Neural progenitor cell (in vitro differentiated cells): ENCODE results near the gene ACSM5. TPM values are rescaled to one million over a fixed set of nuclear protein-coding genes. Genes with fewer than 3 reads are reported as not detected.
"Not testable (repeated sequence)": the region's sequence is repeated elsewhere in the genome, so short reads cannot be mapped to it uniquely, and the experiment has no call there.

Experiments
- DNase-seq: peaks from one replicate; pipeline ENCODE4 v3.0.0-alpha.2; 2016; ENCODE audit warnings: low spot score
- H2AFZ ChIP-seq: fragments of 200-600 bp; sonication (generic); replicated peaks from 2 replicates; pipeline ENCODE4 v1.6.1; 2016; ENCODE audit warnings: antibody characterized with exemption
- H3F3A ChIP-seq: fragments of 200-600 bp; sonication (generic); 2 replicates; pipeline ENCODE4 v1.6.1; 2016; ENCODE audit warnings: antibody characterized with exemption, low read depth
- H3K27ac ChIP-seq: fragments of 200-600 bp; sonication (generic); 2 replicates; pipeline ENCODE4 v1.5.1; 2016; ENCODE audit warnings: mild to moderate bottlenecking
- H3K27me3 ChIP-seq: fragments of 200-600 bp; sonication (generic); 2 replicates; pipeline ENCODE4 v1.6.1; 2016; ENCODE audit warnings: mild to moderate bottlenecking, moderate library complexity
- H3K36me3 ChIP-seq: fragments of 200-600 bp; sonication (generic); 2 replicates; pipeline ENCODE4 v1.5.1; 2016
- H3K4me1 ChIP-seq: fragments of 200-600 bp; sonication (generic); 2 replicates; pipeline ENCODE4 v1.6.1; 2016; ENCODE audit warnings: mixed run types
- H3K4me2 ChIP-seq: fragments of 200-600 bp; sonication (generic); 2 replicates; pipeline ENCODE4 v1.6.1; 2016
- H3K4me3 ChIP-seq: fragments of 200-600 bp; sonication (generic); 2 replicates; pipeline ENCODE4 v1.5.1; 2016
- H3K79me2 ChIP-seq: fragments of 200-600 bp; sonication (generic); 2 replicates; pipeline ENCODE4 v1.6.1; 2016; ENCODE audit warnings: low read depth
- H3K9ac ChIP-seq: fragments of 200-600 bp; sonication (generic); 2 replicates; pipeline ENCODE4 v1.6.1; 2016
- H3K9me3 ChIP-seq: fragments of 200-600 bp; sonication (generic); 2 replicates; pipeline ENCODE4 v1.5.1; 2016; ENCODE audit warnings: low read depth
- H4K20me1 ChIP-seq: fragments of 200-600 bp; sonication (generic); 2 replicates; pipeline ENCODE4 v1.6.1; 2016; ENCODE audit warnings: low read depth
- H3K27ac Mint-ChIP-seq: 3 replicates; pipeline ENCODE4 v1.8.0; 2021; ENCODE audit warnings: mixed read lengths
- H3K27me3 Mint-ChIP-seq: 2 replicates; pipeline ENCODE4 v1.8.0; 2022; ENCODE audit warnings: low read depth, mild to moderate bottlenecking, inconsistent platforms, moderate library complexity, mixed read lengths; ENCODE audit not compliant: insufficient read depth
- H3K36me3 Mint-ChIP-seq: 3 replicates; pipeline ENCODE4 v1.8.0; 2021; ENCODE audit warnings: mixed read lengths
- H3K4me1 Mint-ChIP-seq: 3 replicates; pipeline ENCODE4 v1.8.0; 2021; ENCODE audit warnings: mixed read lengths
- H3K4me3 Mint-ChIP-seq: 3 replicates; pipeline ENCODE4 v1.8.0; 2021; ENCODE audit warnings: mild to moderate bottlenecking, moderate library complexity, mixed read lengths
- H3K9me3 Mint-ChIP-seq: 3 replicates; pipeline ENCODE4 v1.8.0; 2020; ENCODE audit warnings: mixed read lengths
- total RNA-seq: library from RNA; depleted of rRNA; stranded (reverse); fragments of >200 nt; gene quantifications from 2 replicates; pipeline ENCODE4 v1.2.3, GENCODE V29; 2015; ENCODE audit warnings: low replicate concordance

ACSM5 gene
- total RNA-seq, 1 donor from 2014 or later: not detected

GRCh38 chr16:20459227-20459626 lies 49.9 kb downstream of the ACSM5 start:
- not testable (repeated sequence) for H3K27me3 ChIP-seq, H3K79me2 ChIP-seq, H3F3A ChIP-seq, H3K27ac ChIP-seq, H4K20me1 ChIP-seq, H3K4me3 ChIP-seq, H3K36me3 Mint-ChIP-seq, H3K27me3 Mint-ChIP-seq, DNase-seq, H3K4me2 ChIP-seq, H3K4me1 Mint-ChIP-seq, H3K9ac ChIP-seq, H3K27ac Mint-ChIP-seq, H3K4me1 ChIP-seq, H2AFZ ChIP-seq, H3K9me3 Mint-ChIP-seq, H3K4me3 Mint-ChIP-seq, H3K9me3 ChIP-seq, H3K36me3 ChIP-seq

- H3K4me1 ChIP-seq, H4K20me1 ChIP-seq, H3K4me2 ChIP-seq, H3K79me2 ChIP-seq, H3K27ac Mint-ChIP-seq, H3K4me1 Mint-ChIP-seq, H3K36me3 Mint-ChIP-seq, H3K9me3 ChIP-seq, H2AFZ ChIP-seq, H3K36me3 ChIP-seq, H3K27me3 Mint-ChIP-seq, H3K27ac ChIP-seq, H3K9me3 Mint-ChIP-seq, H3K4me3 Mint-ChIP-seq, DNase-seq, H3K4me3 ChIP-seq, H3K27me3 ChIP-seq, H3K9ac ChIP-seq, H3F3A ChIP-seq: not testable (repeated sequence)
Measured at GRCh38 chr16:20460313-20460712, 51.0 kb downstream of the ACSM5 start.

GRCh38 chr16:20468954-20469353 lies 59.6 kb downstream of the ACSM5 start:
- H3K36me3 Mint-ChIP-seq, H3K4me1 ChIP-seq, H3K4me3 ChIP-seq, H3K79me2 ChIP-seq, H3K27me3 ChIP-seq, H3K4me1 Mint-ChIP-seq, H4K20me1 ChIP-seq, H2AFZ ChIP-seq, H3K27ac ChIP-seq, DNase-seq, H3K9ac ChIP-seq, H3K27me3 Mint-ChIP-seq, H3K9me3 Mint-ChIP-seq, H3K9me3 ChIP-seq, H3F3A ChIP-seq, H3K4me2 ChIP-seq, H3K27ac Mint-ChIP-seq, H3K36me3 ChIP-seq, H3K4me3 Mint-ChIP-seq: not testable (repeated sequence)

- not testable (repeated sequence) for H3K36me3 Mint-ChIP-seq, H3K27me3 Mint-ChIP-seq, H3K4me1 Mint-ChIP-seq
Measured at GRCh38 chr16:20469930-20470329, 60.6 kb downstream of the ACSM5 start.

GRCh38 chr16:20470732-20471131 lies 61.4 kb downstream of the ACSM5 start:
- not testable (repeated sequence) for H3K27ac Mint-ChIP-seq, H3K4me3 Mint-ChIP-seq, H3K4me3 ChIP-seq, H3K9me3 ChIP-seq, H3F3A ChIP-seq, H3K4me2 ChIP-seq, H3K79me2 ChIP-seq, H4K20me1 ChIP-seq, DNase-seq, H3K4me1 Mint-ChIP-seq, H3K9me3 Mint-ChIP-seq, H3K27me3 ChIP-seq, H3K27ac ChIP-seq, H3K36me3 ChIP-seq, H3K4me1 ChIP-seq, H3K27me3 Mint-ChIP-seq, H2AFZ ChIP-seq, H3K36me3 Mint-ChIP-seq, H3K9ac ChIP-seq

More at GRCh38 chr16:20469930-20470329, 60.6 kb downstream of the ACSM5 start:
- H3K9ac ChIP-seq, H2AFZ ChIP-seq, H3K4me3 Mint-ChIP-seq, H3K79me2 ChIP-seq, H3K9me3 ChIP-seq, H3K36me3 ChIP-seq, DNase-seq, H3K4me3 ChIP-seq, H3K27ac ChIP-seq, H3K27me3 ChIP-seq, H4K20me1 ChIP-seq, H3K27ac Mint-ChIP-seq, H3K9me3 Mint-ChIP-seq, H3K4me2 ChIP-seq, H3K4me1 ChIP-seq, H3F3A ChIP-seq: not testable (repeated sequence)

GRCh38 chr16:20477188-20477744 lies 67.9 kb downstream of the ACSM5 start:
- H3K27me3 ChIP-seq, H3K4me1 Mint-ChIP-seq, H3K9ac ChIP-seq, H3K27me3 Mint-ChIP-seq, H3K79me2 ChIP-seq, H2AFZ ChIP-seq, H3K27ac ChIP-seq, H3F3A ChIP-seq, H3K4me2 ChIP-seq, H3K4me1 ChIP-seq, H3K36me3 ChIP-seq, H3K4me3 ChIP-seq, H3K9me3 ChIP-seq, DNase-seq, H3K36me3 Mint-ChIP-seq, H3K4me3 Mint-ChIP-seq, H4K20me1 ChIP-seq, H3K9me3 Mint-ChIP-seq, H3K27ac Mint-ChIP-seq: not testable (repeated sequence)

GRCh38 chr16:20483989-20484388 lies 74.7 kb downstream of the ACSM5 start:
- not testable (repeated sequence) for H3K27me3 Mint-ChIP-seq, H3K79me2 ChIP-seq, DNase-seq, H3K4me3 Mint-ChIP-seq, H3K4me3 ChIP-seq, H3K9ac ChIP-seq, H3K4me1 Mint-ChIP-seq, H3K36me3 Mint-ChIP-seq, H3K27me3 ChIP-seq, H3K4me1 ChIP-seq, H3K9me3 ChIP-seq, H3F3A ChIP-seq, H3K4me2 ChIP-seq, H3K27ac ChIP-seq, H2AFZ ChIP-seq, H4K20me1 ChIP-seq, H3K36me3 ChIP-seq, H3K27ac Mint-ChIP-seq, H3K9me3 Mint-ChIP-seq
